ENCODE data around the gene CPA1.

DNA sequence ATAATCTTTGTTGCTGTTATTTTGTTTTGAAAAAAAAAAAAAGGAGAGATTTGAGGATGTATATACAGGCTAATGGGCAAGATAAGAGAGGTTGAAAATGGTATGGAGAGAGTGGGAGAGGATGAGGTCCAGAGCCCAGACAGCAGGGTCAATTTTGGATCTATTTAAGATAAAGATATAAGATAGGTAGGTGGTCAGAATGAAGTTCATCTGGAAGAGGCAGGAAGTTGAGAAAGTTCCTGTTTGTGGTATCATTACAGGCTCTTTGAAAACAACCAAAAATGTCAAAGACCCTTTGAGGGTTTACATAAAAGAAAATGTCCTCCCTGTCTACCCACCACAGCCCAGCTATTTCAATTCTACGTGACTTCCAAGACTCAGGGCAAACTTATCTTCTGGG, 53.0 kb downstream of the CPA1 start:
- TF ChIP-seq, protein P1, sequence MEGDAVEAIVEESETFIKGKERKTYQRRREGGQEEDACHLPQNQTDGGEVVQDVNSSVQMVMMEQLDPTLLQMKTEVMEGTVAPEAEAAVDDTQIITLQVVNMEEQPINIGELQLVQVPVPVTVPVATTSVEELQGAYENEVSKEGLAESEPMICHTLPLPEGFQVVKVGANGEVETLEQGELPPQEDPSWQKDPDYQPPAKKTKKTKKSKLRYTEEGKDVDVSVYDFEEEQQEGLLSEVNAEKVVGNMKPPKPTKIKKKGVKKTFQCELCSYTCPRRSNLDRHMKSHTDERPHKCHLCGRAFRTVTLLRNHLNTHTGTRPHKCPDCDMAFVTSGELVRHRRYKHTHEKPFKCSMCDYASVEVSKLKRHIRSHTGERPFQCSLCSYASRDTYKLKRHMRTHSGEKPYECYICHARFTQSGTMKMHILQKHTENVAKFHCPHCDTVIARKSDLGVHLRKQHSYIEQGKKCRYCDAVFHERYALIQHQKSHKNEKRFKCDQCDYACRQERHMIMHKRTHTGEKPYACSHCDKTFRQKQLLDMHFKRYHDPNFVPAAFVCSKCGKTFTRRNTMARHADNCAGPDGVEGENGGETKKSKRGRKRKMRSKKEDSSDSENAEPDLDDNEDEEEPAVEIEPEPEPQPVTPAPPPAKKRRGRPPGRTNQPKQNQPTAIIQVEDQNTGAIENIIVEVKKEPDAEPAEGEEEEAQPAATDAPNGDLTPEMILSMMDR (IDR thresholded peaks at IDR 0.05), result no peak
- no peak for TF ChIP-seq POLR2A (IDR thresholded peaks at IDR 0.05)
